ENCODE measurements around the gene FZD1.

DNA sequence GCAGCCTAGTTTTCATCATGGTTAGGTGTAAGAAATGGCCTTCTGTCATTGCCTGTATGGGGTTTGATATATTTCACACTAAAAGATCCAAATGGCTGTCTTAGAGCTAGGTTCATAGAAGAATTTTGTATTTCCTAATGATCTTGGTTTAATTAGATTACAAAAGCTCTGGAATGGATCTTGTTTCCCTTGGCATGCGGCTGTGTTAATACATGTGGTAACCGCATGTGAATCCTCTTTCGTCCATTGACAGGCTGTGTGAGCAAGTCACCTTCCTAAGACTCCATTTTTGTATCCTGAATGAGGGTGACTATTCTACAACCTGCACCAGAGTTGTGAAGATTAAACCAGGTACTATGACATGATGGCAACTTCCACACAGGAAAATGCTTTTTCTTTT, 12.4 kb upstream of the FZD1 start:
- TF ChIP-seq POLR2A (IDR thresholded peaks at IDR 0.05; ENCODE audit: low read depth, low read length): no peak
- no peak for TF ChIP-seq POLR2AphosphoS5 (IDR thresholded peaks at IDR 0.05; ENCODE audit: low read depth, low read length)

Measured in GM12892 (cell line).